DOHH2 (cell line): ENCODE data around the gene RMDN2.

ENCODE experiments used
- H3F3A ChIP-seq: fragments of 200-600 bp; sonication (generic), shearing (Covaris generic); 2 replicates; pipeline ENCODE4 v1.6.0; 2016; ENCODE audit warnings: antibody characterized with exemption, mild to moderate bottlenecking; ENCODE audit not compliant: control insufficient read depth, insufficient read depth
- H3K27ac ChIP-seq: fragments of 200-600 bp; sonication (generic); 2 replicates; pipeline ENCODE4 v1.5.1; 2014; ENCODE audit warnings: low read depth, mild to moderate bottlenecking, low read length, moderate library complexity
- H3K27me3 ChIP-seq: fragments of 200-600 bp; sonication (generic); 2 replicates; pipeline ENCODE4 v1.6.1; 2014; ENCODE audit warnings: mild to moderate bottlenecking, low read length, mixed read lengths; ENCODE audit not compliant: control insufficient read depth
- H3K36me3 ChIP-seq: fragments of 200-600 bp; sonication (generic); 2 replicates; pipeline ENCODE4 v1.6.1; 2014; ENCODE audit warnings: mild to moderate bottlenecking, low read length, moderate library complexity, mixed read lengths; ENCODE audit not compliant: control insufficient read depth
- H3K4me1 ChIP-seq: fragments of 200-600 bp; sonication (generic); 2 replicates; pipeline ENCODE4 v1.6.1; 2014; ENCODE audit warnings: mild to moderate bottlenecking, low read length, mixed read lengths; ENCODE audit not compliant: control insufficient read depth
- H3K4me2 ChIP-seq: fragments of 200-600 bp; sonication (generic); 2 replicates; pipeline ENCODE4 v1.6.0; 2014; ENCODE audit warnings: mild to moderate bottlenecking, low read length, moderate library complexity
- H3K4me3 ChIP-seq: fragments of 200-600 bp; sonication (generic); 2 replicates; pipeline ENCODE4 v1.5.1; 2014; ENCODE audit warnings: mild to moderate bottlenecking, low read length, mixed read lengths
- H3K79me2 ChIP-seq: fragments of 200-600 bp; sonication (generic); 2 replicates; pipeline ENCODE4 v1.6.1; 2014; ENCODE audit warnings: mild to moderate bottlenecking, low read length, mixed read lengths; ENCODE audit not compliant: control insufficient read depth
- H3K9me2 ChIP-seq: fragments of 200-600 bp; sonication (generic); replicated peaks from 2 replicates; pipeline ENCODE4 v1.6.1; 2014; ENCODE audit warnings: mild to moderate bottlenecking, low read length, mixed read lengths; ENCODE audit not compliant: control insufficient read depth
- H3K9me3 ChIP-seq: fragments of 200-600 bp; sonication (generic); 2 replicates; pipeline ENCODE4 v1.6.1; 2014; ENCODE audit warnings: antibody characterized with exemption, low read length, mixed read lengths; ENCODE audit not compliant: control insufficient read depth, insufficient read depth
- H4K20me1 ChIP-seq: fragments of 200-600 bp; sonication (generic); 2 replicates; pipeline ENCODE4 v1.6.0; 2014; ENCODE audit warnings: low read depth, mild to moderate bottlenecking, antibody characterized with exemption, low read length, moderate library complexity; ENCODE audit not compliant: control insufficient read depth, insufficient read depth
- CTCF ChIP-seq: fragments of 200-600 bp; sonication (generic); IDR thresholded peaks from one replicate; pipeline ENCODE4 v1.5.1; 2014; ENCODE audit warnings: antibody characterized with exemption, mild to moderate bottlenecking, low read depth, low read length; ENCODE audit not compliant: poor library complexity, severe bottlenecking
- EZH2phosphoT487 ChIP-seq: fragments of 200-600 bp; sonication (generic); IDR thresholded peaks from 2 replicates; pipeline ENCODE4 v1.6.1; 2017; ENCODE audit warnings: borderline replicate concordance, mild to moderate bottlenecking, antibody characterized with exemption, low read length, moderate library complexity, mixed read lengths

RMDN2 gene

GRCh38 chr2:37919631-37920032 lies 5.5 kb upstream of the RMDN2 start:
- TF ChIP-seq EZH2phosphoT487 = no peak
- TF ChIP-seq CTCF = no peak
- Histone ChIP-seq H3K9me3 (no peaks in the 10 kb centered on the region), H3K79me2 (no peaks in the 10 kb centered on the region), H3K9me2 (no peaks in the 10 kb centered on the region), H3K4me1 (peaks cover 11% of the 10 kb centered on the region), H3K27me3 (no peaks in the 10 kb centered on the region), H3K4me3 (no peak overlapping the region), H3F3A (peaks cover 4% of the 10 kb centered on the region; the same call in 1 of the 2 replicates), H3K36me3 (no peaks in the 10 kb centered on the region), H4K20me1 (no peaks in the 10 kb centered on the region), H3K4me2 (no peak overlapping the region), H3K27ac (no peak overlapping the region)

GRCh38 chr2:37920570-37920969 lies 4.5 kb upstream of the RMDN2 start:
- Histone ChIP-seq H3K9me2 (no peaks in the 10 kb centered on the region), H3K79me2 (no peaks in the 10 kb centered on the region), H3K36me3 (no peaks in the 10 kb centered on the region), H3K27ac (no peak overlapping the region), H3K4me1 (peaks cover 13% of the 10 kb centered on the region), H3K27me3 (no peaks in the 10 kb centered on the region), H3K4me2 (no peak overlapping the region), H3K4me3 (no peak overlapping the region), H3F3A (peaks cover 4% of the 10 kb centered on the region; the same call in 1 of the 2 replicates), H4K20me1 (no peaks in the 10 kb centered on the region), H3K9me3 (no peaks in the 10 kb centered on the region)
- no peak for TF ChIP-seq EZH2phosphoT487
- no peak for TF ChIP-seq CTCF

- peaks cover 2% of the 10 kb centered on the region; the same call in 1 of the 2 replicates for H3K79me2 ChIP-seq
- TF ChIP-seq EZH2phosphoT487 = no peak
- TF ChIP-seq CTCF = no peak
- no peaks in the 10 kb centered on the region for H4K20me1 ChIP-seq
- no peaks in the 10 kb centered on the region for H3K36me3 ChIP-seq
- no peak overlapping the region for H3K4me2 ChIP-seq
- peaks cover 17% of the 10 kb centered on the region for H3K4me1 ChIP-seq
- no peaks in the 10 kb centered on the region for H3K9me3 ChIP-seq
- no peak overlapping the region for H3K27ac ChIP-seq
- no peaks in the 10 kb centered on the region for H3K27me3 ChIP-seq
- no peak overlapping the region for H3K4me3 ChIP-seq
- H3F3A ChIP-seq = peaks cover 4% of the 10 kb centered on the region; the same call in 1 of the 2 replicates
- H3K9me2 ChIP-seq = no peaks in the 10 kb centered on the region
These were observed 3.3 kb upstream of the RMDN2 start for GRCh38 chr2:37921781-37922180.
